ENCODE results near the gene TSPAN7. TPM values are rescaled to one million over a fixed set of nuclear protein-coding genes. Genes with fewer than 3 reads are reported as not detected.

Gene TSPAN7, protein sequence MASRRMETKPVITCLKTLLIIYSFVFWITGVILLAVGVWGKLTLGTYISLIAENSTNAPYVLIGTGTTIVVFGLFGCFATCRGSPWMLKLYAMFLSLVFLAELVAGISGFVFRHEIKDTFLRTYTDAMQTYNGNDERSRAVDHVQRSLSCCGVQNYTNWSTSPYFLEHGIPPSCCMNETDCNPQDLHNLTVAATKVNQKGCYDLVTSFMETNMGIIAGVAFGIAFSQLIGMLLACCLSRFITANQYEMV
- total RNA-seq, result not detected in 2 replicates

GRCh38 chrX:38561126-38561868 is at the start of gene TSPAN7:
Gene TSPAN7 (plus strand): TSS chrX:38561542. CDS start chrX:38561547, 5 bp downstream.

Other genes starting within 250 kb of the TSPAN7 start
- gene RPGR, start 234.0 kb upstream of the TSPAN7 start, total RNA-seq, result 4.9 and 30.3 TPM in 2 replicates
- gene OTC, start 208.9 kb upstream of the TSPAN7 start, total RNA-seq, result not detected in 2 replicates
- gene MID1IP1, start 239.9 kb downstream of the TSPAN7 start, total RNA-seq, result 94.6 and 97.7 TPM in 2 replicates

Data from myometrial cell (primary cell).